NCI-H2171 (cell line): ENCODE data around the gene MIEF1.
A peak's percentile ranks its signal among the peaks of the same experiment; 100 is the strongest.
"Not testable (repeated sequence)": the region's sequence is repeated elsewhere in the genome, so short reads cannot be mapped to it uniquely, and the experiment has no call there.

ENCODE experiments used
- DNase-seq: peaks from one replicate; lab custom pipeline; 2025; lab: John Stamatoyannopoulos, UW

The MIEF1 gene

DNA sequence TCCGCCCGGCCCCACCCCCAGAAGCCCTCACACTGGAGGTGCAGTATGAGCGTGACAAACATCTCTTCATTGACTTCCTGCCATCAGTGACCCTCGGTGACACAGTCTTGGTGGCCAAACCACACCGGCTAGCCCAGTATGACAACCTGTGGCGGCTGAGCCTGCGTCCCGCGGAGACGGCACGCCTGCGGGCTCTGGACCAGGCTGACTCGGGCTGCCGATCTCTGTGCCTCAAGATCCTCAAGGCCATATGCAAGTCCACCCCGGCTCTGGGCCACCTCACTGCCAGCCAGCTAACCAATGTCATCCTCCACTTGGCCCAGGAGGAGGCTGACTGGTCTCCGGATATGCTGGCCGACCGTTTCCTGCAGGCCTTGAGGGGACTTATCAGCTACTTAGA lies 11.7 kb downstream of the MIEF1 start:
- no peak for DNase-seq

DNA sequence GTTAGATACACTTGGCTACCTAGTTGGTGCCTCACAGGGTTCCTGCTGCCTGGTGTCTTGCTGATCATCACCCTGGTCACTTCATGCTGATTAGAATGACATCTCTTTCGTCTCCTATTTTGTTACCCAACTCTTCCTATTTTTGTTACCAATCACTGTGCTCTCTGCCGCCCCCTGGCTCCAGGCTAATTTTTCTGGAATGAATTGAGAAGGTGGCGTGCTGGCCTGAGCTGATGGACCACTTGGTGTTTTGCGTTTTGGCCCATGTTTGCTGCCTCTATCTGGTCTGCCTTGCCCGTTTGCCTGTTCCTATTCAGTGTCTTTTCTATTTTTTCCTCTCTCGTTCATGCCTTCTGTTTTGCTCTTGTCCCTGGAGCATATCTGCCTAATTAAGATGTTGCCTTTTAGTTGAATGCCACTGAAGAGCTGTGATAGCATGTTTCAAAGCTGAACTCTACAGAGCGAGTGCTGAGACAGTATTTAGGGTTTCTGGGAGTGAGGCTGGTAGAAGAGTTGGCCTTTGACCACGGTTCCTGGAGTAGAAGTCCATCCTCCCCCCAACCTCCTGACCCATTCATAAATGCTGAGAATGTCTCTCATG lies 12.4 kb downstream of the MIEF1 start:
- DNase-seq = no peak

DNA sequence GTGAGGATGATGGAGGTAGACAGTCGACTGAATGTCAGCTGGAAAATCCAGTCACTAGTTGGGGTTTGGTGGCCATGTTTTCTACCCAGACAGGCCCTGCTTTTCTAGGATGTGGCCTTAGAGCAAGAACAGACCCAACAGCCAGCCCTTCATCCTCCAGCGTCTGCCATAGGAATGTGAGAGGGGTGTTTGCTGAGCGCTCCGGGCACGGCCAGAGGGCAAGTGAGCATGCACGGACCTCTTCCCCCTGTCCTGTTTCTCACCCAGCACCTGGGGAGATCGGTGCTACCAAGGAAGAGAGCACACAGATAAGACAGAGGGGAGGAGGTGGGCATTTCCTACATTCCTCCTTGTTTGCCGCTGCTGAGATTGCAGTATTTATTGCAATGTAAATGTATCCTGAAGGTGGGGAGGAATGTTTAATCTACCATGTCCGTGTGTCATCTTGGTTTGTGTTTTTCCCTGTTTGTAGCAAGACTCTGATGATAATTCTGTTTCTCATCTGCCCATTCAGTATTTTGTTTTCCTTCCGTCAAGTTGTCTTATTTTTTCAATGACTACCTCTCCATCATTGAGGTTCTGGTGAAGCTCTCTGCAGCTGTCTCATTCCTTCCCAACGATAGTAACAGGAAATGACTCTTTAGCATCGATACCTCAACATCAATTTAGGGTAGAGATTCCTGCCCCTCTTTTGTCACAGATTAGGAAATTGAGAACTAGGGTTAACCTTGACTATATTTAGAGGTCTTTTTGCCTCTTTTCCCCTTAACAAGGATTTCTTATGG lies 13.4 kb downstream of the MIEF1 start:
- DNase-seq = no peak

DNA sequence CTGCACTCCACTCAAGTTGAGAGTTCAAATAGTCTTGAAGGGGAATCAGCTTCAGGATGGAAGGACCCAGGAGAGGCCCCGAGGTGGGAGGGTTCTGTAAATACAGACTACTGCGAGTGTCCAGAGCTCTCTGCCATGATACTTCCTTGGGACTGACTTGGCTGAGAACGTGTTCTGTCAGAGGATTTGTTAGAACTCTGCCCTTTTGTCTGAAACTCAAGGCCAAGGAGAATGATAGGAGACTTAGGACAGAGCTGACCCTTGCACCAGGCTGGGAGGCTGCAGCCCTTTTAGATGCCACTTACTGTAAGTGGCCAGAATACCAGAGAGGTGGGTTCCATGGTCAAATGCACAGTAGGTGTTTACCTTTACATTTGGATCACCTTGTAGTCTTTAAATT lies 15.4 kb downstream of the MIEF1 start:
- DNase-seq = no peak

DNA sequence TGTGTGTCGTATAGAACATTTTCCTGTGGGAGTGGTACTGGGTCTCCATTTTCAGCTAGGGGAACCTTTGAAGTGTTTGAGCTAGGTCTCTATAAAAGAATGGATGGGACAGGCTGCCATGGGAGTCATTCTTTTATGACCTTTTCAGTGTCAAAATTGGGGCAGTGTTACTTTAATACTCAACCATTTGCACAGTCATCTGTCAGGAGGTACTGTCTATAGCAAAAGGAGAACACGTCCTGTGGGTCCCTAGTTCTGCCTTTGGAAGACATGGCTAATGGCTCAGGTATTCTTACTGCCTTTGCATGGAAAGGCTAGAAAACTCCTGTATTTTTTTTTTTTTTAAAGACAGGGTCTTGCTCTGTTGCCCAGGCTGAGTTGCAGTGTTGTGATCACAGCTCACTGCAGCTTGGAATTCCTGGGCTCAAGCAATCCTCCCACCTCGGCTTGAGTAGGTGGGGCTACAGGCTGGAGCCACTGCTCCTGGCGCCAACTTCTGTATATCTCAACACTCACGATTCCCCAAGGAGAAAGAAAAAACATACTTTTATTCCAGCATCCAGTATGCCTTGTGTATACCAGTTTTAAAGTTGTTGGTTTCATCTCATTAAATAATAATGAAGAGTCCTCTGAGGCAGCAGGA lies 16.2 kb downstream of the MIEF1 start:
- no peak for DNase-seq

DNA sequence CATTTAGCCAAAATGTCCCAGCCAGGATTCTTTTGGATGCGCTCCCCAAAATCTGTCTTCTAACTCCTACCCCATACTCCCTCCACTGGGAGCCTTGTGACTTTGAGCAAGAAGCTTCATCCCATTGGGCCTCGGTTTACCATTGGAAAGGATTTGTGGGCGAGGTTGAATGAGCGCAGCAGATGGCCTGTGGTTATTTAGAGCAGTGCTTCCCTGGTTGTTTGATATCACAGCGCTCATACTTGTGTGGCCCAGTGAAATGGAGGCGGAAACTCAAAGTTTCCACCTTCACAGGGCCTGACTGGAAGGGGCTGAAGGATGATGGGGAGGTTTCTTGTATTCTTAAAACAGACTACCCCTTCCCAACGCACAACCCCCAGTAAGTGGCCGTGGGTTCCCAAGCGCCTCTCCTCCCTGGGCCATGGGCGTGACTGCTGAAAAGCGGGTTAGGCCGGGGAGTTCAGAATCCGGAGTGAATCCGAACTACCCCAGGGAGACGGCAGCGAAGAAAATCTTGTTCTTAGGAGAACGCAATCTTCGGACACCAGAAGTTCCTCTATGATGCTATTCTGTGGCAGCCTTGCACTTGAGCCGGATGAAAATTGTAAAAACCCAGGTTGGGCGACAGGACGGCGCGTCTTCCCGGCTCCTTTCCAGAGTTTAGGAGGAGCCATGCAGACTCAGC lies 17.0 kb downstream of the MIEF1 start:
- DNase-seq = peak; percentile 46

DNA sequence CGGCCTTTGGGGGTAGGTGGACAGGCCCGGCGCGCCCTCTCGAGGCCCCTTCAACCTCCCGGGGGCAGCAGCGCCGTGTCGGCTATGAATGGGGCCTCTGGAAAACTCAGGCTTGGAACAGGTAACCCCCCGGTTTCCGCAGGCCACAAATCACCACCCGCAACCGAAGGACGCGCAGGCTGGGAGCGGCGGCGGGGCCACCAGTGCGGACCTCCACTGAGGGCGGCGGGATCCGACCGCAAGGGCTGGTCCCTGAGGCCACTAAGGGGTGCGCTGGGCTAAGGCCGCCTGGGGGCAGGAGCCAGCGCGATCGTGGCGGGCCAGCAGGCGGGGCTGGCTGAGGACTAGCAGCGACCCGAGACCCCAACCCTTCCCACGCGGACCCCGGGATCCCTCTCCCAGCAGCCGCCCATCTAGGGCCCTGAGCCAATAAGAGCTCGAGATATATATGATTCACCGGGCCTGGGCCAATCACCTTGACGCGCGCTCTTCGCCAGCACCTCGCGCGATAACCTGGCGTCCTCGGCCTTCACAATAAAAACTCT lies 17.7 kb downstream of the MIEF1 start:
- DNase-seq = peak; percentile 99

DNA sequence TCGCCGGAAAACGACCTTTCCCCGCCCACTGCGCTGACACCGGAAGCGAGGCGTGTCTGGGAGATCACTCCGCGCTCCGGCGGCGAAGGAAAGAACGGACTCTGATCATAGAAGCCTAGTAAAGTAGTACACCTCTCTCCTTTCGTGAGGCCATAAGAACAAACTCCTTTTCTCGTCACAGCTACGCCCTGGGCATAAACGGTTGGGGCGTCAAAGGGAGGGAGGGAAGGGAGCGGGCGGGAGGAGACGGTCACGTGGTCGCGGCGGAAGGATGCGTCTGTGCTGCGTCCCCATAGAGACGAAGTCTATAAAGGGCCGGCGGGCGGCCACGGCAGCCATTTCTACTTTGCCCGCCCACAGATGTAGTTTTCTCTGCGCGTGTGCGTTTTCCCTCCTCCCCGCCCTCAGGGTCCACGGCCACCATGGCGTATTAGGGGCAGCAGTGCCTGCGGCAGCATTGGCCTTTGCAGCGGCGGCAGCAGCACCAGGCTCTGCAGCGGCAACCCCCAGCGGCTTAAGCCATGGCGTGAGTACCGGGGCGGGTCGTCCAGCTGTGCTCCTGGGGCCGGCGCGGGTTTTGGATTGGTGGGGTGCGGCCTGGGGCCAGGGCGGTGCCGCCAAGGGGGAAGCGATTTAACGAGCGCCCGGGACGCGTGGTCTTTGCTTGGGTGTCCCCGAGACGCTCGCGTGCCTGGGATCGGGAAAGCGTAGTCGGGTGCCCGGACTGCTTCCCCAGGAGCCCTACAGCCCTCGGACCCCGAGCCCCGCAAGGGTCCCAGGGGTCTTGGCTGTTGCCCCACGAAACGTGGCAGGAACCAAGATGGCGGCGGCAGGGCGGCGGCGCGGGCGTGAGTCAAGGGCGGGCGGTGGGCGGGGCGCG lies 18.4 kb downstream of the MIEF1 start, which contains the start of gene ATF4:
Gene ATF4 (plus strand): TSS at position 337 of the 880 bp plus-strand sequence. CDS start 884 bp downstream, outside the sequence.
- DNase-seq = peak; percentile 95

DNA sequence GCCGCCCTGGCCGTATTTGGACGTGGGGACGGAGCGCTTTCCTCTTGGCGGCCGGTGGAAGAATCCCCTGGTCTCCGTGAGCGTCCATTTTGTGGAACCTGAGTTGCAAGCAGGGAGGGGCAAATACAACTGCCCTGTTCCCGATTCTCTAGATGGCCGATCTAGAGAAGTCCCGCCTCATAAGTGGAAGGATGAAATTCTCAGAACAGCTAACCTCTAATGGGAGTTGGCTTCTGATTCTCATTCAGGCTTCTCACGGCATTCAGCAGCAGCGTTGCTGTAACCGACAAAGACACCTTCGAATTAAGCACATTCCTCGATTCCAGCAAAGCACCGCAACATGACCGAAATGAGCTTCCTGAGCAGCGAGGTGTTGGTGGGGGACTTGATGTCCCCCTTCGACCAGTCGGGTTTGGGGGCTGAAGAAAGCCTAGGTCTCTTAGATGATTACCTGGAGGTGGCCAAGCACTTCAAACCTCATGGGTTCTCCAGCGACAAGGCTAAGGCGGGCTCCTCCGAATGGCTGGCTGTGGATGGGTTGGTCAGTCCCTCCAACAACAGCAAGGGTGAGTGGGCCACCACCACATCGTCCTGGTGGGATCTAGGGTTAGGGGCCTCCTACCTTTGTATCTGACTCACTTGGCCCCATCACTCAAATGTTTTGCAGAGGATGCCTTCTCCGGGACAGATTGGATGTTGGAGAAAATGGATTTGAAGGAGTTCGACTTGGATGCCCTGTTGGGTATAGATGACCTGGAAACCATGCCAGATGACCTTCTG lies 19.2 kb downstream of the MIEF1 start:
- DNase-seq = not testable (repeated sequence)

DNA sequence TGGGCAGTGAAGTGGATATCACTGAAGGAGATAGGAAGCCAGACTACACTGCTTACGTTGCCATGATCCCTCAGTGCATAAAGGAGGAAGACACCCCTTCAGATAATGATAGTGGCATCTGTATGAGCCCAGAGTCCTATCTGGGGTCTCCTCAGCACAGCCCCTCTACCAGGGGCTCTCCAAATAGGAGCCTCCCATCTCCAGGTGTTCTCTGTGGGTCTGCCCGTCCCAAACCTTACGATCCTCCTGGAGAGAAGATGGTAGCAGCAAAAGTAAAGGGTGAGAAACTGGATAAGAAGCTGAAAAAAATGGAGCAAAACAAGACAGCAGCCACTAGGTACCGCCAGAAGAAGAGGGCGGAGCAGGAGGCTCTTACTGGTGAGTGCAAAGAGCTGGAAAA lies 20.0 kb downstream of the MIEF1 start:
- not testable (repeated sequence) for DNase-seq

DNA sequence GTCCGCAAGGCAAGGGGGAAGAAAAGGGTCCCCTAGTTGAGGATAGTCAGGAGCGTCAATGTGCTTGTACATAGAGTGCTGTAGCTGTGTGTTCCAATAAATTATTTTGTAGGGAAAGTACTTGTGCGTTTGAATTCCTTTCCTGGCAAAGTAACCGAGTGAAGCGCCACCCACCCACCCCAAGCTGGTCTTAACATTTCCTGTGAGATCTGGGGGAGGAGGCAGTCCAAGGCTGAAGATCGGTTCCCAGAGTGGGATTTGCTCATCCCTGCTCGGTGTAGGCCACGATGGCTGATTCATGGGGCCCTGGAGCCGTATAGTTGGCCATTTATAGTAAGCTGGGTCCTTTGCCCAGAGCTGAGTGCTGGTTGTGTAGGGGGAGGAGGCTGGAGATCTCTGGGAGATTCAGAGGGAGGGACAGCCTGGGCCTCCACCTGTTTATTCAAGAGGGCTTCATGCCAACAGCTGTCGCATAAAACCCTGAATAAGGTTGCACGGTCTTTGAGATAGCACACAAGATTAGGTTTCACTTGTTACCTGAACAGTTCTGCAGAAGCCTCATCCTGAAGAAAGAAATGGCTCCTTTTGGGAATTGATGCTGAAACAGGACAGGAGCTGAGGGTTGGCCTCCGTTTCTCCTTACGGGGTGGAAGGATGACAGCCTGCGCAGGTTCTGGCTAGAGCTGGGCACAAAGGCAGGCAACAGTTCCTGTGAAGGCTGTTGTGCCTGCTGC lies 20.6 kb downstream of the MIEF1 start:
- DNase-seq = peak; percentile 73

DNA sequence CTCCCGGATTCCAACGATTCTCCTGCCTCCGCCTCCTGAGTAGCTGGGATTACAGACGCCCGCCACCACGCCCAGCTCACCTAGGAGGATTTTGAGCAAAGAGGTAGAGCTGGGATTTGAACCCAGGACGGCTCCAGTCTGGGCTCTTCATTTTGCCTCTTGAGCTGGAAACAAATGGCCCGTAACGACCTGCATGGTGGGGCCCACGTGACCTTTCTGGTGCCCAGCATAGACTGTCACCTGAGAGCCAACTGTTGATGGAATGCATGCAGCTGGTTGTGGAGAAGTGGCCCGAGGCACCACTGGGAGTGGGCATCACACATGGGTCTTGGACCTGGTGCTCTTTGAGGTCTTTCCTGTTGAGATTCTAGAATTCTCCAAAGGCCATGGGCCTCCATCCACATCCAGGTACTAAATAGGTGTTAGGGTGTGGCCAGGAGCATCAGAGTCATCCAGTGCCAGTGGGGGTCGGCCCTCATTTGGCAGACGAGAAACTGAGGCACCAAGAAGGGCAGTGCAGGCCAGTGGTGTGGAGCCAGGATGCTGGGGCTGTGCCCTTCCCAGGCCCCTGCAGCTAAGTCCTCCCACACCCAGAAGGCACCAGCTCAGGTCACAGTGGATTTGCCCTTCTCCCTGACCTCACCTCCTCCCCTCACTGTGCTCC lies 22.1 kb downstream of the MIEF1 start:
- no peak for DNase-seq

DNA sequence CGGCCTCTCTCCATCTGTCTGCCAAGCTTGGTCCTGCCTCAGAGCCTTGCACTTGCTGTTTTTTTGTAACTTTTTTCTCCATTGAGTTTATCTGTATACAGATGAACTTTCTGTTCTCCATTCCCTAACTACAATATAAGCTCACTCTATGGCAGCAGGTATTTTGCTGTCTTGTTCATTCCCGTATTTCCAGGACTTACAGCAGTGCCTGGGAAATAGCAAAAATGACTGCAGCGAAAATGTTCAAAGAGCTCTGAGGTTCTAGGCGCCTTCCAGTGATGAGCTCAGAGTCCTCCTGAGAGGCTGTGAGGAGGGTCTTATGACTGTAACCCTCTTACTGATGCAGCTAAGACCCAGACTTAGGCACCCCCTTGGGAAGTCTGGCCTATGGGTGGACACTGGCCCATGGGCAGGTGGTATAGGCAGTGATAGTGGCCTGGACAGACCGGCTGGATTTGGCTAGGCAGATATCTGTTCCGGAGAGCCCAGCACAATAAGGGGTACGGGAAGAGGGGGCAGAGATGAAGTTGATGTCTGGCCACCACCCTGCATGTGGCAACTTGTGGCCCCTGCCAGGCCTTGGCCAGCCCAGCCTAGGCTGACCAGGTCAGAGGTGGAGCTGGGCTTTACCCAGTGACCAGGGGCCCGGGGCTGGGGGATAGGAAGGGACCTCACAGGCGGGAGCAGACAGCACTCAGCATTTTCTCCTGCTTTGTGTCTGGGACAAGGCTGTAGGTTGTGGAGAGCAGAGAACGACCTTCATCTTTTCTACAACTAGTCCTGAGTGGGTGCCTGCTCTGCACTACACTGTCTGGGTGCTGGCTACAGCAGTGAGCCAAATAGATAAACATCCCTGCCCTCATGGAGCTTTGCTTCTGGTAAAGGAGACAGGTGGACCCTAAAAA lies 22.9 kb downstream of the MIEF1 start:
- no peak for DNase-seq

DNA sequence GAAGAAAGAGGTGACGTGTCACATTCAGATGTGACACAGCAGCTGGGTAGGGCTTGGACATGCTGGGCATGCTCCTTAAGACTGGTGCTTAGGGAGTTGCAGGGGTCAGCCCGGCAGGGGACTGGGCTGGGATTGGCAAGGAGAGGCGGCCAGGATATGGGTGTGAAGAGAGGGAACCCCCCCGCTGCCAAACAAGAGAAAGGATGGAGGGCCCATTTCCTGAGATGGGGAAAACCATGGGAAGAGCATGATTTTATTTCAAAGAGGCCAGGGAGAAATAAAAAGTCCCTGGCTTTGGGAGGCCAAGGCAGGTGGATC lies 23.5 kb downstream of the MIEF1 start:
- no peak for DNase-seq

DNA sequence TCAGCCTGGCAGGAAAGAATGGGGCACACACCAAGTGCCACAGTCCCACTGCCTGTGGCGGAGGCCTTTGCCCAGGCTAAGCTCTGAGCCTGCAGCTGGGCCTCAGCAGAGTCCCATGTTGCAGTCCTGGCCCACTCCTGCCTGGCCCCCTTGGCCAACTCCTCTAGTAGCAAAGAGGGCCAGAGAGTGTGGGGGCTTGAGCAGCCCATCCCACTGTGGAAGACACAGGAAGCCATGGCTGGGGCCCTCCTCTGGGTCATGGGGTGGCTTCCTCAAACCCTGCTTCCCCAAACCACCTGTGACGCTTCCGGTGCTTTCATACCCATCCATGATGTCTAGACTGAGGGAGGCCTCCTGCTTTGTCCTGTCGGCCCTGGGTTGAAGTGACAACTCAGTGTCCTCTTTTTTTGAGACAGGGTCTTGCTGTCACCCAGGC lies 24.7 kb downstream of the MIEF1 start:
- DNase-seq = no peak

DNA sequence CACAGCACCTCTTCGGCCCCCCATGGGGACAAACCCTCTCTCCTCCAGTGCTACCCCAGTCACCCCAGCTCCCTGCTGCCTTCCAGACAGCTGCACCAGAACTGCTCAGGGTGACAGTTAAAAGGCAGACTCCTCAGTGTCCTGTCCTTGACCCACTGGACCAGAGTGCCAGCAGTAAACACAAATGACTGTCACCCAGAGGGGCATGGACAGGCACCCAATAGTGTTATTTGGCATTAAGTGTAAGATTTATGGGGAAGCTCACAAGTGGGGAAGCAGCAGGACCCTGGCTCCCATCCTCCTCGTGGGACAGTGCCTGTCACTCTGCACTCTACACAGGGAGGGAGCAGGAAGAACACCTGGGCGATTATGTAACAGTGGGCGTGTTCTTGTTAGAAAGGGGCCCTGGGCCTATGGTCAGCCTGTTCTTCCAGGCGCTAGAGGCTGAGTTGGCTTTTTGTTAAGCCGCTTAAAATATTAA lies 25.4 kb downstream of the MIEF1 start:
- DNase-seq = peak; percentile 34

DNA sequence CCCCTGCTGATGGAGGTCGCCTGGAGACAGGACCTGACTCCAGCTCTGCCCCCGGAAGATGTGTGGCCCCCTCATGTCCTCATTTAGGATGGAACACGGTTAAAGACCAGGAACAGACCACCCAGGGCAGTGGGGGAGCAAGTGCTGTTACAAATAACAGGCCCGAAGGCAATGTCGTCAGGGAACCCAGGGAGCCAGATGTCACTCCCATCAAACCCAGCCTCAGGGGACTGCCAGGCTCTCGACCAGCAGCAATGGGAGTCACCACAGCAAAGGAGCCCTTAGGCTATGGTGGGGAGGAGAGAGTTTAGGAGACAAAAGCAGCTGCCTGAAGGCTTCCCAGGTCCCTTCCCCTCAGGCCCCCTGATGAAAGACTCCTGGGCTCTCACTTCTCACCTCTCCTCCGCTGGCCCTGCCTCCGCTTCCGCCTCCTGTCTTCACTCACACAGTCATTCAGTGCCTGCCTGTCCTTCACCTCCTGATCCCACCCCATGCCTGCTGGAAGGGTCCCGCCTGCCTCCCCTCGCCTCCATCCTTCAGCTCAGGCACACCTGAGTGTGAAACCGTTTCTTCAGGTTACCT lies 26.1 kb downstream of the MIEF1 start:
- peak; percentile 76 for DNase-seq
